ENCODE measurements around the gene ATAD3B. TPM values are rescaled to one million over a fixed set of nuclear protein-coding genes. Genes with fewer than 3 reads are reported as not detected.
A peak's percentile ranks its signal among the peaks of the same experiment; 100 is the strongest.

ATAD3B gene, protein sequence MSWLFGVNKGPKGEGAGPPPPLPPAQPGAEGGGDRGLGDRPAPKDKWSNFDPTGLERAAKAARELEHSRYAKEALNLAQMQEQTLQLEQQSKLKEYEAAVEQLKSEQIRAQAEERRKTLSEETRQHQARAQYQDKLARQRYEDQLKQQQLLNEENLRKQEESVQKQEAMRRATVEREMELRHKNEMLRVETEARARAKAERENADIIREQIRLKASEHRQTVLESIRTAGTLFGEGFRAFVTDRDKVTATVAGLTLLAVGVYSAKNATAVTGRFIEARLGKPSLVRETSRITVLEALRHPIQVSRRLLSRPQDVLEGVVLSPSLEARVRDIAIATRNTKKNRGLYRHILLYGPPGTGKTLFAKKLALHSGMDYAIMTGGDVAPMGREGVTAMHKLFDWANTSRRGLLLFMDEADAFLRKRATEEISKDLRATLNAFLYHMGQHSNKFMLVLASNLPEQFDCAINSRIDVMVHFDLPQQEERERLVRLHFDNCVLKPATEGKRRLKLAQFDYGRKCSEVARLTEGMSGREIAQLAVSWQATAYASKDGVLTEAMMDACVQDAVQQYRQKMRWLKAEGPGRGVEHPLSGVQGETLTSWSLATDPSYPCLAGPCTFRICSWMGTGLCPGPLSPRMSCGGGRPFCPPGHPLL
- total RNA-seq, result 10 to 100 TPM; 52.1 to 69.3 (median 57.2) TPM
- 24.9 TPM for total RNA-seq (2013)
- total RNA-seq, result 69.1 to 271 (median 96.9) reads per million in 29 experiments

DNA sequence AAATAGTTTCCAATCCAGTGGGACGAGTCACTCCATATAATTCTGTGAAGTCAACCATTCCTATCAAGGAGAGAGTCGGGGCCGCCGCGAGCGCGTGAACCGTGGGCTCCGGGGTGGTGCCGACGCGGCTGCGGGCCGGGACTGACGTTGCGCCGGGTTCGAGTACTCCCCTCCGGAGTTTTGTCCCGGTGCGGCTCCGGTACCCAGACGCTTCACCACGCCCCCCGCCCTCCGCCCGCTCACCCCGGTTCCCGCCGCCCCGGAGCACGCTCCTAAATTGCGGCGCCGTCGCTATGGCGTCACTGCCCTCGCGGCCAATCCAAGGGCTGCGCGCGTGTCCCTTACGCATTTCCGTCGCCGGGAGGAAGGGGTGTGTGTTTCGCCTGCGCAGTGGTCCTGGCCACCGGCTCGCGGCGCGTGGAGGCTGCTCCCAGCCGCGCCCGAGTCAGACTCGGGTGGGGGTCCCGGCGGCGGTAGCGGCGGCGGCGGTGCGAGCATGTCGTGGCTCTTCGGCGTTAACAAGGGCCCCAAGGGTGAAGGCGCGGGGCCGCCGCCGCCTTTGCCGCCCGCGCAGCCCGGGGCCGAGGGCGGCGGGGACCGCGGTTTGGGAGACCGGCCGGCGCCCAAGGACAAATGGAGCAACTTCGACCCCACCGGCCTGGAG, at the start of gene ATAD3B:
Gene ATAD3B (plus strand): TSS at position 377 of the 664 bp plus-strand sequence. CDS start 120 bp downstream, at position 497.
- no peaks in the 10 kb centered on the region for H3K36me3 ChIP-seq (ENCODE audit: control insufficient read depth in 2 of 2, extremely low read depth in 1 of 2, insufficient read depth in 1 of 2, low read length in 1 of 2)
- no peaks in the 10 kb centered on the region for H3K27me3 ChIP-seq (replicated peaks in 1 of 2; ENCODE audit: control insufficient read depth in 2 of 2, extremely low read depth in 1 of 2, insufficient read depth in 2 of 2, low read length in 1 of 2)
- no peaks in the 10 kb centered on the region for H3K9me3 Mint-ChIP-seq
- H3K27ac ChIP-seq (ENCODE audit: low read length), result peak within 1 kb of the TSS; percentile 66
- H3K27me3 Mint-ChIP-seq, result no peaks in the 10 kb centered on the region
- peak within 1 kb of the TSS; percentile 87 to 90 for H3K27ac Mint-ChIP-seq
- ATAC-seq (replicated peaks in 1 of 4), result peak; percentile 96 to 97 (median 96)
- peak within 1 kb of the TSS; percentile 67 to 87 for H3K4me3 ChIP-seq (ENCODE audit: control insufficient read depth in 1 of 2, extremely low read depth in 1 of 2, low read length in 1 of 2)
- H3K9me3 ChIP-seq, result no peaks in the 10 kb centered on the region
- under 1% methylated on average over 78 of the region's 87 CpGs for whole genome bisulfite sequencing (ENCODE audit: insufficient coverage)
- no peaks in the 10 kb centered on the region for H3K36me3 Mint-ChIP-seq
- H3K4me1 Mint-ChIP-seq, result peaks cover 24 to 33% (median 25%) of the 10 kb centered on the region in 3 donors
- peak; percentile 66 to 94 (median 86) for DNase-seq
- ChIA-PET CTCF (no interaction called here), POLR2A (no interaction called here)
- H3K4me1 ChIP-seq (ENCODE audit: control insufficient read depth in 1 of 2, extremely low read depth in 1 of 2, insufficient read depth in 2 of 2, low read length in 2 of 2), result peaks cover 2 to 24% of the 10 kb centered on the region in 2 experiments
- H3K4me3 Mint-ChIP-seq, result peak within 1 kb of the TSS; percentile 83 to 90 (median 90)

DNA sequence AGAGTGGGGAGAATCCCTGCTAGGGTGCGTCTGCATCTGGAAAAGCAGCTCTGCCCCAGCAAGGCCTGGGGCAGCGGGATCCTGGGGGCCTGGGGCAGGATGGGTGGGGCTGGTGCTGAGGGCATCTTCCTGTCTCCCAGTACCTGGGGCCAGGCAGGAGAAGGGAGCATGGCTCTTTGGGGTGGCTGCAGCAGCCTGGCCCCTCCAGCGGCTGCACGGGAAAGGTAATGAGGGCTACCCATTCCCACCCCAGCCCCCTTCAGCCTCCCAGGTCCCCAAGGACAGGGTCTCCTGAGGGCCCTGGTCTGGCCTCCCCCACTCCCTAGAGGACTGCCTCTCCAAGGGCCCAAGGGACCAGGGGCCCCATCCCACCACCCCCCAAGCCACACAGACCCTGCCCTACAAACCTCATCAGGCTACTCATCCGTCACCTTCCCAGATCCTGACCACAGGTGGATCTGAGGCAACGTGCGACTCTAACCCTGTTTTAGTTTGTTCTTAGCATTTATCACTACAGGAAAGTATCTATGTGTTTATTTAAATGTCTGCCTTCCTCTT, 49.6 kb upstream of the ATAD3B start:
- peaks cover 0 to 2% (median 0%) of the 10 kb centered on the region in 3 donors for H3K4me1 Mint-ChIP-seq
- Histone ChIP-seq H3K9me3 (no peaks in the 10 kb centered on the region), H3K4me3 (ENCODE audit: control insufficient read depth in 1 of 2, extremely low read depth in 1 of 2, low read length in 1 of 2) (no peak overlapping the region), H3K27me3 (replicated peaks in 1 of 2; ENCODE audit: control insufficient read depth in 2 of 2, extremely low read depth in 1 of 2, insufficient read depth in 2 of 2, low read length in 1 of 2) (peaks cover 0 to 67% of the 10 kb centered on the region in 2 experiments), H3K36me3 (ENCODE audit: control insufficient read depth in 2 of 2, extremely low read depth in 1 of 2, insufficient read depth in 1 of 2, low read length in 1 of 2) (no peaks in the 10 kb centered on the region), H3K4me1 (ENCODE audit: control insufficient read depth in 1 of 2, extremely low read depth in 1 of 2, insufficient read depth in 2 of 2, low read length in 2 of 2) (peaks cover 0 to 12% of the 10 kb centered on the region in 2 experiments), H3K27ac (ENCODE audit: low read length) (no peak overlapping the region)
- no peak overlapping the region for H3K4me3 Mint-ChIP-seq
- no peak for DNase-seq
- POLR2A ChIA-PET, result no interaction called here
- 93% methylated on average over 2 of the region's 7 CpGs for WGBS (ENCODE audit: insufficient coverage)
- CTCF ChIA-PET, result no interaction called here
- no peaks in the 10 kb centered on the region for H3K36me3 Mint-ChIP-seq
- H3K9me3 Mint-ChIP-seq, result no peaks in the 10 kb centered on the region
- H3K27me3 Mint-ChIP-seq, result peaks cover 7 to 34% of the 10 kb centered on the region in 2 donors
- no peak overlapping the region for H3K27ac Mint-ChIP-seq
- ATAC-seq (replicated peaks in 1 of 4), result no peak

DNA sequence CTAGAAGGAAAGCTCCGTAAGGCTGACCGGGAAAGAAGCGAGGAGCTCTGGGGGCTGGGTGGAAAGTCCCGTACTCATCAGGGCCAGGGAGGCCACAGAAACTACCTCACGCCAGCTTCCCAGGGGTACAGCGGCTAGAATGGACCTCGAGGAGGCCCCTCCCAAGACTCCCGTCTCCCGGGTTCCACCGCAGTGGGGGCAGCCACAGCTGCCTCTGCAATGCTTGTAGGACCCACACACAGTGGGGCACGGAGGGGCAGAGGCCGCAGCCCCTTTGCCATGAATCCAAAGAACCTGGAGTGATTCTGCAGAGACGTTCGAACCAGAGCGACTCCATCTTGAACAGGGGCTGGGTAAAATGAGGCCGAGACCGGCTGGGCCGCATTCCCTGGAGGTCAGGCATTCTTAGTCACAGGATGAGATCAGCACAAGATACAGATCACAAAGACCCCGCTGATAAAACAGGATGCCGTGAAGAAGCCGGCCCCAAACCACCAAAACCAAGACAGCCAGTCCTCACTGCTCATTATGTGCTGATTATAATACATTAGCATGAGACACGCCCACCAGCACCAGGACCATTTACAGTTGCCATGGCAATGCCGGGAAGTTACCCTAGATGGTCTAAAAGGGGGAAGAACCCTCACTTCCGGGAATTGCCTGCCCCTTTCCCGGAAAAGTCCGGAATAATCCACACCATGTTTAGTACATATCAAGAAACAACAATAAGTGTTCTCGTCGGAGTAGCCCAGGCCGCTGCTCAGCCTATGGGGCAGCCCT, 48.9 kb upstream of the ATAD3B start:
- H3K9me3 ChIP-seq, result no peaks in the 10 kb centered on the region
- ChIA-PET CTCF (no interaction called here), POLR2A (no interaction called here)
- Mint-ChIP-seq H3K4me1 (peaks cover 0 to 2% (median 0%) of the 10 kb centered on the region in 3 donors), H3K27ac (no peak overlapping the region), H3K27me3 (peaks cover 7 to 34% of the 10 kb centered on the region in 2 donors), H3K4me3 (no peak overlapping the region), H3K36me3 (no peaks in the 10 kb centered on the region), H3K9me3 (no peaks in the 10 kb centered on the region)
- ATAC-seq (replicated peaks in 1 of 4), result no peak
- WGBS (ENCODE audit: insufficient coverage), result 62% methylated on average over 23 of the region's 29 CpGs
- peaks cover 0 to 69% of the 10 kb centered on the region in 2 experiments for H3K27me3 ChIP-seq (replicated peaks in 1 of 2; ENCODE audit: control insufficient read depth in 2 of 2, extremely low read depth in 1 of 2, insufficient read depth in 2 of 2, low read length in 1 of 2)
- H3K4me1 ChIP-seq (ENCODE audit: control insufficient read depth in 1 of 2, extremely low read depth in 1 of 2, insufficient read depth in 2 of 2, low read length in 2 of 2), result peaks cover 0 to 14% of the 10 kb centered on the region in 2 experiments
- no peak overlapping the region for H3K27ac ChIP-seq (ENCODE audit: low read length)
- no peak for DNase-seq
- no peaks in the 10 kb centered on the region for H3K36me3 ChIP-seq (ENCODE audit: control insufficient read depth in 2 of 2, extremely low read depth in 1 of 2, insufficient read depth in 1 of 2, low read length in 1 of 2)
- H3K4me3 ChIP-seq (ENCODE audit: control insufficient read depth in 1 of 2, extremely low read depth in 1 of 2, low read length in 1 of 2), result no peak overlapping the region

DNA sequence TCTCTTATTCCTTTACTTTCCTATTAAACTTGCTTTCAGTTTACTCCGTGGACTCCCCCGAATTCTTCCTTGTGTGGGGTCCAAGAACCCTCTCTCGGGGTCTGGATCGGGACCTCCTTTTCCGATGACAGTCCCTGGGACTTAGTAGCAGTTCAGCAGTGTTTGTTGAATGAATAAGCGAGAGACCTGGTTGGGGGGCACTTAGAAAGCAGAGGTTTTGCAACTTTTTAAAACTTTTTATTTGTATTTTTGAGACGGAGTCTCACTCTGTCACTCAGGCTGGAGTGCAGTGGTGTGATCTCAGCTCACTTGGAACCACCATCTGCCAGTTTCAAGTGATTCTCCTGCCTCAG, 48.3 kb upstream of the ATAD3B start:
- H3K27me3 Mint-ChIP-seq, result peaks cover 7 to 33% of the 10 kb centered on the region in 2 donors
- ChIA-PET CTCF (no interaction called here), POLR2A (no interaction called here)
- peaks cover 0 to 2% (median under 1%) of the 10 kb centered on the region in 3 donors for H3K4me1 Mint-ChIP-seq
- Histone ChIP-seq H3K4me3 (ENCODE audit: control insufficient read depth in 1 of 2, extremely low read depth in 1 of 2, low read length in 1 of 2) (no peak overlapping the region), H3K27me3 (replicated peaks in 1 of 2; ENCODE audit: control insufficient read depth in 2 of 2, extremely low read depth in 1 of 2, insufficient read depth in 2 of 2, low read length in 1 of 2) (peaks cover 0 to 71% of the 10 kb centered on the region in 2 experiments), H3K36me3 (ENCODE audit: control insufficient read depth in 2 of 2, extremely low read depth in 1 of 2, insufficient read depth in 1 of 2, low read length in 1 of 2) (no peaks in the 10 kb centered on the region), H3K9me3 (no peaks in the 10 kb centered on the region), H3K27ac (ENCODE audit: low read length) (no peak overlapping the region), H3K4me1 (ENCODE audit: control insufficient read depth in 1 of 2, extremely low read depth in 1 of 2, insufficient read depth in 2 of 2, low read length in 2 of 2) (peaks cover 0 to 14% of the 10 kb centered on the region in 2 experiments)
- ATAC-seq (replicated peaks in 1 of 4), result no peak
- no peak for DNase-seq
- H3K9me3 Mint-ChIP-seq, result no peaks in the 10 kb centered on the region
- H3K27ac Mint-ChIP-seq, result no peak overlapping the region
- H3K36me3 Mint-ChIP-seq, result no peaks in the 10 kb centered on the region
- WGBS (ENCODE audit: insufficient coverage), result 100% methylated on average over 3 of the region's 7 CpGs
- no peak overlapping the region for H3K4me3 Mint-ChIP-seq

DNA sequence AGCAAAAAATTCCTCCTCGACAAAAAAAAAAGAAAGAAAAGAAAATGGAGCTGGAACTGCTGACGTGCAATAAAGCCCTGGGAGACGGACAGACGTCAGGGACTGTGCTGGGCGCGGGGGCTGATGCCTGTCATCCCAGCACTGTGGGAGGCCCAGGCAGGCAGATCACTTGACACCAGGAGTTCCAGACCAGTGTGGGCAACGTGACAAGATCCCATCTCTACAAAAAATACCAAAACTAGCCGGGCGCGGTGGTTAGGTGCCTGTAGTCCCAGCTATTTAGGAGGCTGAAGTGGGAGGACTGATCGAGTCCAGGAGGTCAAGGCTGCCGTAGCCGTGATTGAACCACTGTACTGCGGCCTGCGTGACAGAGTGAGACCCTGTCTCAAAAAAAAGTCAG, 46.9 kb upstream of the ATAD3B start:
- 98% methylated on average over 5 of the region's 15 CpGs for WGBS (ENCODE audit: insufficient coverage)
- ChIA-PET POLR2A (no interaction called here), CTCF (no interaction called here)
- no peak overlapping the region for H3K4me3 Mint-ChIP-seq
- ATAC-seq (replicated peaks in 1 of 4) (no peak), DNase-seq (no peak)
- Histone ChIP-seq H3K36me3 (ENCODE audit: control insufficient read depth in 2 of 2, extremely low read depth in 1 of 2, insufficient read depth in 1 of 2, low read length in 1 of 2) (no peaks in the 10 kb centered on the region), H3K9me3 (no peaks in the 10 kb centered on the region), H3K27me3 (replicated peaks in 1 of 2; ENCODE audit: control insufficient read depth in 2 of 2, extremely low read depth in 1 of 2, insufficient read depth in 2 of 2, low read length in 1 of 2) (peaks cover 0 to 77% of the 10 kb centered on the region in 2 experiments), H3K4me3 (ENCODE audit: control insufficient read depth in 1 of 2, extremely low read depth in 1 of 2, low read length in 1 of 2) (no peak overlapping the region), H3K4me1 (ENCODE audit: control insufficient read depth in 1 of 2, extremely low read depth in 1 of 2, insufficient read depth in 2 of 2, low read length in 2 of 2) (peaks cover 0 to 14% of the 10 kb centered on the region in 2 experiments), H3K27ac (ENCODE audit: low read length) (no peak overlapping the region)
- H3K4me1 Mint-ChIP-seq, result peaks cover 3 to 7% (median 3%) of the 10 kb centered on the region in 3 donors
- H3K36me3 Mint-ChIP-seq, result no peaks in the 10 kb centered on the region
- H3K27ac Mint-ChIP-seq, result no peak overlapping the region
- peaks cover 11 to 40% of the 10 kb centered on the region in 2 donors for H3K27me3 Mint-ChIP-seq
- no peaks in the 10 kb centered on the region for H3K9me3 Mint-ChIP-seq

DNA sequence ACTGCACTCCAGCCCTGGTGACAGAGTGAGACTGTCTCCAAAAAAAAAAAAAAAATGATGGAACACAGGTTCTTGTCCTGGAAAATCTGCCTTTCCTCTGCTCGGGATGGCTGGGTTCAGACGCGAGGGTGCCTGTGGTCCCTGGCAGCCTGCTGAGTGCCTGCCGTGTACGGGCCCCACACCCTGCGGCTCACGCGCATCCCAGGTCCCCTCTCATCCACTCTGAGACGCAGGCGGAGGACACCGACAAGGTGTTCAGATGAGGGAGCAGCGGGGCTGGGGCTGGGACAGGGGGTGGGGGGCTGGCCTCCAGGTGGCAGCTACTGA, 46.2 kb upstream of the ATAD3B start:
- Mint-ChIP-seq H3K27ac (no peak overlapping the region), H3K9me3 (no peaks in the 10 kb centered on the region), H3K27me3 (peaks cover 14 to 43% of the 10 kb centered on the region in 2 donors), H3K36me3 (no peaks in the 10 kb centered on the region), H3K4me3 (no peak overlapping the region), H3K4me1 (peaks cover 3 to 7% (median 3%) of the 10 kb centered on the region in 3 donors)
- Histone ChIP-seq H3K36me3 (ENCODE audit: control insufficient read depth in 2 of 2, extremely low read depth in 1 of 2, insufficient read depth in 1 of 2, low read length in 1 of 2) (no peaks in the 10 kb centered on the region), H3K27ac (ENCODE audit: low read length) (no peak overlapping the region), H3K4me1 (ENCODE audit: control insufficient read depth in 1 of 2, extremely low read depth in 1 of 2, insufficient read depth in 2 of 2, low read length in 2 of 2) (peaks cover 0 to 14% of the 10 kb centered on the region in 2 experiments), H3K9me3 (no peaks in the 10 kb centered on the region), H3K27me3 (replicated peaks in 1 of 2; ENCODE audit: control insufficient read depth in 2 of 2, extremely low read depth in 1 of 2, insufficient read depth in 2 of 2, low read length in 1 of 2) (peaks cover 0 to 82% of the 10 kb centered on the region in 2 experiments), H3K4me3 (ENCODE audit: control insufficient read depth in 1 of 2, extremely low read depth in 1 of 2, low read length in 1 of 2) (no peak overlapping the region)
- DNase-seq (no peak), ATAC-seq (replicated peaks in 1 of 4) (no peak)
- CTCF ChIA-PET, result no interaction called here
- POLR2A ChIA-PET, result no interaction called here
- WGBS (ENCODE audit: insufficient coverage), result 83% methylated on average over 4 of the region's 12 CpGs

Data from T-cell (primary cell).